OCI-LY1 (cell line): ENCODE results near the gene PLEKHB2.

Experiments
- CTCF ChIP-seq: fragments of 200-600 bp; sonication (generic), shearing (Covaris generic); IDR thresholded peaks from 2 replicates; pipeline ENCODE4 v1.5.1; 2017; ENCODE audit warnings: mild to moderate bottlenecking, antibody characterized with exemption, low read length, moderate library complexity, mixed read lengths
- EZH2 ChIP-seq: fragments of 200-600 bp; sonication (generic), shearing (Covaris generic); IDR thresholded peaks from 2 replicates; pipeline ENCODE4 v1.8.0; 2017; ENCODE audit warnings: borderline replicate concordance, mixed run types, mild to moderate bottlenecking, antibody characterized with exemption, low read length, moderate library complexity, mixed read lengths

DNA sequence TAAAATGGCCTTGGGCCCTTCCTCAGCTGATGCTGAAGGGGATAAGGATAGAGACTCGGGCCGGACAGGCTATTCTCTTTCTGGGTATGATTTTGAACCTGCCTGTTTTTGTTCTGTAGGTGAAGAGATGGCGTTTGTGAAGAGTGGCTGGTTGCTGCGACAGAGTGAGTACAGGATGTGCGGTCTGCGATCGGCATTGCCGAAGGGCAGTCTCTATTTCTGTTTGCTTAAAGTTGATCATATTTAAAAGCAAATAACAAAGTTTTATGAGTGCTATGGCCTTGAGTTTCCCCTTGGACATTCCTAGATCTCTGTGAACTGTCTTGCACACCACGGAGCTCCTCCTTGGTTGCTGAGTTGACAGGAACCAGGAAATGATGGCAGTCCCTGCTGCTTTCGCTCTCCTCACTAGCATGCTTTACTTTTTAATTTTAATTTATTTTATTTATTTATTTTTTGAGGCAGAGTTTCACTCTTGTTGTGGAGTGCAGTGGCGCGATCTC is 15.7 kb downstream of the PLEKHB2 start:
- TF ChIP-seq CTCF = no peak
- TF ChIP-seq EZH2 = no peak
